ENCODE results near the gene ATP8A2.
"Not testable (repeated sequence)": the region's sequence is repeated elsewhere in the genome, so short reads cannot be mapped to it uniquely, and the experiment has no call there.

ATP8A2 gene

DNA sequence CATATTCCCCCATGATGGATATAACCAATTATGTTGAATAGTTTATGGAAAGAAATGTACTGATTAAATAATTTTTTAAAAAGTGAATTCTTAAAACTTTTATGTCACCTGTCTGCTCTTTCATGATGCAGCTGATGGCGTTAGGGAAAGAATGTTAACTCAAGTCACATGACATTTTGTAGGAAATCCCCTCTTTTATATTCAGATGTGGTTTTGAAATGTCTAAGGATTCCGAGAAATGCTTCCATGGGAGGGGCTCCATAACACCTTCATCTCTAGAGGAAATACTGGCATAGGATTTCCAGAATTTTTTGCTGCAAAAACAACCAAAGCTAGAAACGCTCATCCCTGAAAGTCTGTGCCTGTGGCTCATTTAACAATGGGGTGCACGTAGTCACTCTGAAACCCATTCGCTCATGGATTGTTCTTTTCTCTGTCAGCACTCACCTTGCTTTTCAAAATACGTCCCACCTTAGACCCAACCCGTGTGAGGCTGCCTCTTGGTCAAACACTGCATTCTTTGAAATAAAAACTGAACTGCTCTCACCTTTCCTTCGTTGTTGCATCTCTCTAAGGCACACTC is 391.1 kb downstream of the ATP8A2 start:
- DNase-seq (ENCODE audit: low read depth, low spot score) = no peak

DNA sequence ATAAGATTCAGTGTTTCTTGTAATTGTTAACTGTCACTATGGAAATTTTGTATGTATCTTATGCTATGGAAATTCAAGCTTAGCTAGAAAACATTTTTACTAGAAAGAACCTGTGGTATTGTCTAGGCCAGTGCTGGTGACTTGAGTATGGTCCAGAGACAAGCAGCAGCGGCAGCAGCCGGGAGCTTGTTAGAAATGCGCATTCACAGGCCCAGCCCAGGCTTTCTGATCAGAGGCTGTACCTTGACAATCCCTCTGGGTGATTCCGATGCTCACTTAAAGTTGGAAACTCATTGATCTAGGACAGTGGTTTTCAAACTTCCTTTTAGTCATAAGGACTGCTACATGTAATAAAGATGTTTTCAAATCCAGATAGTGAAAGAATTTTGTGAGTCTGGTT is 392.6 kb downstream of the ATP8A2 start:
- no peak for DNase-seq (ENCODE audit: low read depth, low spot score)

DNA sequence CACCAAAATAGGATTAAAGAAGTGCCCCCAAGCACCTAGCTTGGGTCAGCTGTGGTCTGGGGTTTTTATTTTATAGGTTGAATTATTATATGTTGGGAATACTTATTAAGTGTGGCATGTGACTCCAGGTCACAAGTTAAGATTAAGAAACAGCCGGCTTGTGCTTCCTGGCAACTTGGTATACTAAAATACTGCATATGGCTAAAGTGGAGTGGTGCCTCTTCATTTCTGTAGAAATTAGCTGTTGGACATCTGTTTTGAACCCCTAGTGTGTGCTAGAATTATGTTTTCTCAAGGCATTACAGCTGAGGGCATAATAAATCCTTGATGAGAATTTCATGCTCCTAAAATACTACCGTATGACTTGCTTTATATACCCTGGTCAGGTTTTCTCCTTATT is 393.5 kb downstream of the ATP8A2 start:
- no peak for DNase-seq (ENCODE audit: low read depth, low spot score)

DNA sequence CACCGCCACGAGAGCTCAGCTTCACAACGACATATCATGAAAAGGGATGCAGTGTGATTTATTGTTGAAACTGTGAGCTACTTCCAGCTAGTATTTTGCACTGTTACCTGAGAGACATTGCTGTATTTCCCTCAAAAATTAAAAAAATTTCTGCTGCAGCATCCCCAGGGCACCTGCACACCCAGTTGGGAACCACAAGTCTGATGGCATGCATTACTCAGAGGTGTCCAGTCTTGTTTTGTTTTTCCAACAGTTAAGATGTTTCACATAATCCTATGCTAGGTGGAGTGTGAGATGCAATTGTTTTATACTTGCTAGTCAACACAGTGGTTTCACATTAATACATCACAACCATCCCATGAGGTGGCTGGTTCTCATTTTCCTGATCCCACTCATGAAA is 394.8 kb downstream of the ATP8A2 start:
- no peak for DNase-seq (ENCODE audit: low read depth, low spot score)

DNA sequence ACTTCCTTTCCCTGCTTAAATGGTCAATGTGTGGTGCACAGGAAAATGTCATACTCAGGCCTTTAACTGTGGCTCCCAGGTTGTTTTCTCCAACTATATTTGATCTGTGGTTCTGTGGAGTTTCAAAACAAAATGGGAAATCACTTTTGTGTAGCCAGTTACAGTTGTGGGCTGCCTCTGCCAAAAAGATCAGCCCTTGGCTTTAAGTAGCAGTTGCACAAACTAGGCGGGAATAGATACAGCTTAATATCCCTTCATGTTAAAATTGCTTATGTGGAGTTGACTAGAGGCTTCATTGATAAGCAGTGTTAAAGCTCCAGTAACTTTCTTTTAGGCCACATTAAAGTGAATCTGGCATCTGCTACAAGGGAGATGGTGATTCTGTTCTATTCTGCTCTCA is 395.2 kb downstream of the ATP8A2 start:
- no peak for DNase-seq (ENCODE audit: low read depth, low spot score)

DNA sequence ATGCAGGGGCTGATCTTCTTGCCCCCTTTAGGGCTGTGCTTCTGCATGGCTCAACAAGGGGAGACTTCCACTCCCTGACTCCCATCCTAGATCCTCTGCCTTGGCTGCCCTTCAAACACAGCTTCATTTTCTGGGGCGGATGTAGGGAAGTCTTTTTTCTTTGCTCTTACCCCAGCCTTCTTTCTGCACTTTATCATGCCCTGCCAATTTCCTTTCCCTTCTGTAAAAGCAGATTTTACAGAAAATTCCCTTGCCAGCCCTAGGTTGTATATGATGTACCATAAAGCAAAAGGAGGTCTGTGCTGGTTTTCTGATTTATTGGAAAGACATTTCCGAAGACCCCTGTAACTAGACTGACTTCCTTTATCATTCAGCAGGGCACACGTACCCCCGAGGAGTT is 396.6 kb downstream of the ATP8A2 start:
- DNase-seq (ENCODE audit: low read depth, low spot score) = no peak

DNA sequence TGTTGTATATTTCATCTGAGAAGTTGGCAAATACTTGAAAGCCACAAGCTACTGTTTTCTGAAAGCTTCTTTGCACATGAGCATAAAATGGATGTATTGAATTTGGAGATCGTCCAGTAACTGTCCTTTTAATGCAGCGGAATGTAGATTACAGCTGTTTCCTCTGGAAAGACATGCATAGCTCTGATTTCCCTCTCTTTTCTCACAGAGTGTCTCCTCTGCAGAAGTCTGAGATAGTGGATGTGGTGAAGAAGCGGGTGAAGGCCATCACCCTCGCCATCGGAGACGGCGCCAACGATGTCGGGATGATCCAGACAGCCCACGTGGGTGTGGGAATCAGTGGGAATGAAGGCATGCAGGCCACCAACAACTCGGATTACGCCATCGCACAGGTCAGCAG is 397.1 kb downstream of the ATP8A2 start:
- DNase-seq (ENCODE audit: low read depth, low spot score) = no peak

DNA sequence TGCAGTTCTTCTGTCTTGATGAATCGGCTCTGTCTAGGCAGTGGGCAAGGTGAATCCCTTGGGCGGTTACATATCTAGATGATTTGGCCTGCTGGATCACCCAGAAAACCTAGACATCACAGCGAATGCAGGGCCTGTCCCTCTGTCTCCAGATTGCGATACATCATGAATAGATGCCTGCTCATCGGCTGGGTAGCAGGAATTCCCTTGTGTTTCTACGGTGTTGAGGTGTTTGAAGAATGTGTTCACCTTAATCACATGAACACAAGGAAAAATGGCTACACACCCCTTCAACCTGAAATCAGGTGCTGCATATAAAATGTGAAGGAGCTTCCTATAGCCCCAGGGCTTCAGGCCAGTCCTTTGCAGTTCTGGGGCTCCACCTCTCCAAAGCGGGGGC is 398.8 kb downstream of the ATP8A2 start:
- no peak for DNase-seq (ENCODE audit: low read depth, low spot score)

DNA sequence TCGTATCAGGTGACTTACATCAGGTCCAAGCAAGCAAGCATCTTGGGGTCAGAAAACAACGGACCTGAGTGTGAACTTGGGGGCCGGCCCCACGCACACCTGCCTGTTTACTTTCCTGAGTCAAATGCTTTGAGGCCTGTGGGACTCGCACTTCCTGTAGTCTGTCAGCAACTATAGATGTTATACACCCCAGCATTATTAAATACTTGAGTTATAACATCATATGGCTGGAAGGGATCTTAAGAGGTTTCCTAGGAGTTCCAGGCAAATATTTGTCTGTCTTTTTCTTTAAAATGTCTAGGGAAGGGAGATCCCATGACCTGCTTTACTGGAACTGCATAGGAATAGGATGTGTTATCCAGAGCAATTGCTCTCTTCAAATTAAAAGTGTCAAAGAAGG is 399.4 kb downstream of the ATP8A2 start:
- no peak for DNase-seq (ENCODE audit: low read depth, low spot score)

DNA sequence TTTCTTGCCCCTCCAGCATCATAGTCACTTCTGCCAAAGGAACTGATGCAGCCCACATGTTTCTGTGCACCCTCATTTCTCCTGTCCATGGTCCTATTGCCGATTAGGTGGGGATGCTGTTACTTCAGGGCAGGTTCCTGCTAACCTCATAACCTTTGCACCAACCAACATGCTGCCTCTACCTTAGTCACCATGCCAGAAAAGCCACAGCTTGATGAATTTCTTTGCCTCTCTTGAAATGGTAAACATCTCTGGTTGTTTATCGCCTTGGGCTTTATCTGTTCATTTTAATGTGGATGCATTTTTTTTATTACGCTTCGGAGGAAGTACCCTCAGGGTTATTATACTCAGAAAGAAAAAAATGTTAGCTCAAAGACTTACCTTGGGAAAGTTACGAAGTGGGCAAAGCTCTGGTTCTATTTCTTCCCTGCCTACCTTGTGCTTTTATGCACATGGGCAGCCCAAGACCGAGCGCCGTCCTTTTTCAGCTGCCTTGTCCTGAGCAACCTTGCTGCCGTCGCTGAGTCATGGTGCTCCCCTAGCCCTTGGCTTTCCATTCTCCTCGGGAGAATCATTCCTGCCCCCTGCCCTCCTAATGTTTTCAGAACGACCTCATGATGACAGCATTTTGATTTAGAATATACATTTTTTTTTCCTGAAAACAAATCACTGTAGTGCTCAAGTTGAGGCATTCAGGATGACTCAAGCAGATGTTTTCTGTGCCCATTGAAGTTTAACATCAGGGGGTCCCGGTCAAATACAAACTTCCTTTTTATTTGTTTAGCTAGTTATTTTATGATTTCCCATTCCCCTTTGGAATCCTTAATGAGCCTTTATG is 400.1 kb downstream of the ATP8A2 start:
- no peak for DNase-seq (ENCODE audit: low read depth, low spot score)

DNA sequence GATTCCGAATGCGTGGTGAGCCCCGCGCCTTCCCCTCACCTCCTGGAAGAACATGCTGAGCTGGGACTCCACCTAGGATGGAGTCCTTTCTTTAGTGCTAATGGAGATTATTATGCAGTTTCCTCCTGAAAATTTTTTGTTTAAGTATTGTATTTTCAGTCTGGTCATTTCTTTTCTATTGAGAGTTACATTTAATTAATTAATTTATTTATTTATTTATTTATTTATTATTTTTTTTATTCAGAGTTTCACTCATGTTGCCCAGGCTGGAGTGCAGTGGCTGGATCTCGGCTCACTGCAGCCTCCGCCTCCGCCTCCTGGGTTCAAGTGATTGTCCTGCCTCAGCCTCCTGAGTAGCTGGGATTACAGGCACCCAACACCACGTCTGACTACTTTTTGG is 400.8 kb downstream of the ATP8A2 start:
- not testable (repeated sequence) for DNase-seq (ENCODE audit: low read depth, low spot score)

DNA sequence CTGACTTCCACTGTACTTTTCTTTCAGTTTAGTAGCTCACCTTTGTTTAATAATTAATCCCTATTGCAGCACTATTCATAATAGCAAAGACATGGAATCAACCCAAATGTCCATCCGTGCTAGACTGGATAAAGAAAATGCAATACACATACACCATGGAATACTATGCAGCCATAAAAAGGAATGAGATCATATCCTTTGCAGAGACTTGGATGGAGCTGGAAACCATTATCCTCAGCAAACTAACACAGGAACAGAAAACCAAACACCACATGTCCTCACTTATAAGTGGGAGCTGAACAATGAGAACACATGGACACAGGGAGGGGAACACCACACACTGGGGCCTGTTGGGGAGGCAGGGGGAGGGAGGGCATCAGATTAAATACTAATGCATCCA is 402.3 kb downstream of the ATP8A2 start:
- DNase-seq (ENCODE audit: low read depth, low spot score) = not testable (repeated sequence)

DNA sequence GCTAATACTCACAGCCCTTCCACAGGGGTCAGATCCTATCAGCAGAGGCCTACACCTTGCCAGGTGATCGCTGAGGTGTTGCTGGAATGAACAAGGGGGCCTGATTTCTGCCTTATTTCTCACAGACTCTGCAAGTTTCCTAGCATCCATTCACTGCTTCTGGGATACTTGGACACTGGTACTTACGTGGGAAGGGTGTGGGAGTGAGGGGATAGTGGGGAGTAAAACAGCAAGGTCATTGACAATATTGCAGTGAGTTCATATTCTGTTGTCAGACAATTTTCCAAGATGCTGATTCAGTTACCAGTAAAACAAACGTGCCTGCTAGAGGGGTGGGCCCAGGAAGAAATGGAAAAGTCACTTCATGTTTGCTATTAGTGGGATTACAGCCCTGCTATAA is 403.5 kb downstream of the ATP8A2 start:
- DNase-seq (ENCODE audit: low read depth, low spot score) = no peak

DNA sequence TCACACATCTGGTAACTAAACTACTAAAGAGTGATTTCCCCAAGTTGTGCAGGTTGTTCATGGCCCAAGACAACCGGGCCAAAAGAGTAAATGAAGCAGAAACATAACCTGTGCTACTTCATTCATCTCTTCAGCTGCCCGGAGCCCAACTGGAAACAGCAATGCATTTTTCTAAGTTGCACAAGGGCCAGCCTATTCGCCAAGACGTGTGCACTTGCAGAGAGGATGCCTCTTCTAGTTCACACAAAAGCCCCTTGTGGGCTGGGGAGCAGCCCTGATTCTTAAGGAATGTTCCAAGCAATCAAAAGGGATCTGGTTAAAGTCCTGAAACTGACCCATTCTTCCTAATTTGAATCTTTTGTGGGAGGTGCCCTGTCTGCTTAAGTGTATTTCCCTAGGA is 404.2 kb downstream of the ATP8A2 start:
- DNase-seq (ENCODE audit: low read depth, low spot score) = no peak

DNA sequence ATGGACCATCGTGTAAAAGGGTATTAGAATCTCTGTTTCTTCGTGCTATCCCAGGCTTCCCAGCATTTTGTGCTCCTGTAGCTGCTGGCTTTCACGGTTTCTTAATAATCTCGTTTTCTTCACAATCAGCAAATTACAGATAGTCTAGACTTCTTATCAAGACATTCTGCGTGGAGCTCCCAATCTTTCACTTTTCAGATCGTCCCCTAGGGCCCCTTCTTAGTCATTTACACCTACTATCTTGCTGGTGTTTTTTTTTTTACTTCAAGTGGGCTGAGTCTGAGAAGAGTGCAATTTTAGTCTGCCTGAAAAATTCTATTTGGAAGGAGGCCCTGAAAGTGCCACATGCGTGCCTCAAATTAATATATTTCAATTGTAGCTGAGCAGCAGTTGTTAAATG is 404.9 kb downstream of the ATP8A2 start:
- no peak for DNase-seq (ENCODE audit: low read depth, low spot score)

DNA sequence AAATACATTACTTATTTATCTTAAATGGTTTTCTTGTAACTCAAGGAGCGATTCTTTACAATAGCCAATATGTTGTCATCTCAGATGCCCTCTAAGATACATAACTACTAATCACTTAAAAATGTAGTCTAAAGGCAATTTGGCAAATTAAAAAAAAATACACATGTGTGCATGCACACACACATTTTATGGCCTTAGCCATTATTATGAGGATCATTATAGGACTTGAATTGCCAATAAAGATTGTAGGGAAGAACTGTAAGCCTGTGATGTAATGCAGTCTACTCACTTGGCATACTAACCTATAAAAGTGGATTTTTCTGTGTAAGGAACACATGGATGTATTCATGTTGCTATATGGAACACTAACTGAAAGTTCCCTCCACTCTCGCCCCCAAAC is 405.7 kb downstream of the ATP8A2 start:
- DNase-seq (ENCODE audit: low read depth, low spot score) = no peak

DNA sequence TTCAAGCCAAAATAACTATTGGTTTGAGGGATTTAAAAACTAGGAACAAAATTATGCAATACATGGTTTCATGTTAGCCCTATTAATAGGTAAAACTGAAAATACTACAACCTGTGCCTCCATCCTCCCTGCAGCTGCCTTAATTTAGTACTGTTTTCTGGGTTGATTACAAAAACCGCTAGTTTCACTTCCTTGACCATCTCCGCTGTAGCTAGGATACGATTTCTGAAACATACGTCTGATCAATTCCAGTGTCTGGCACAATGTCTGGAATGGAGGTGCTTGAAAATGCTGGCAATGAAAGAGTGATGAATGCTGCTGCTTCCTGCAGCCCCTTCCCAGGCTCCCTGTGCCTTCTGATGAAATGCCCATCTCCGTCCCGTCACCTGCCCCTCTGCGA is 406.6 kb downstream of the ATP8A2 start:
- DNase-seq (ENCODE audit: low read depth, low spot score) = no peak

DNA sequence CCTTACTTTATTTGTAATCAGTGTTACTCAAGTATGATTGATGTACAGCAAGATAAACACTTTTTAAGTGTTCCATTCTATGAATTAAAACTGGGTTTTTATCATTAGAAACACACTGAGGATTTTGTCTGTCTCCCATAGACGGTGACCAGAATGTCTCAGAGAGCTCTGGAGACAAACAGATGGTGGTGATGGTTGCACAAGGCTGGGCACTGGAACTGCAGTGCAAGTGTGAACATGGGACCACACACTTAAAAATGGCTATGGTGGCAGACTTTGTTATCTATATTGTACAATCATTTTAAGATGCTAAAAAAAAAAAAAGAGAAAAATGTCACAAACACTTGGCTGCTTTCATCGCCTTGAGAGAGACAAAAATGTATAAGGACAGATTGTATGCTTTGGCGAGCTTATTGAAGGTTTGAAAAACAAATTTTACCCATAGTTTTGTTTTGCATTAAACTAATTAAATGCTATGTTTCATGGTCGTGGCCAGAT is 407.1 kb downstream of the ATP8A2 start:
- DNase-seq (ENCODE audit: low read depth, low spot score) = no peak

DNA sequence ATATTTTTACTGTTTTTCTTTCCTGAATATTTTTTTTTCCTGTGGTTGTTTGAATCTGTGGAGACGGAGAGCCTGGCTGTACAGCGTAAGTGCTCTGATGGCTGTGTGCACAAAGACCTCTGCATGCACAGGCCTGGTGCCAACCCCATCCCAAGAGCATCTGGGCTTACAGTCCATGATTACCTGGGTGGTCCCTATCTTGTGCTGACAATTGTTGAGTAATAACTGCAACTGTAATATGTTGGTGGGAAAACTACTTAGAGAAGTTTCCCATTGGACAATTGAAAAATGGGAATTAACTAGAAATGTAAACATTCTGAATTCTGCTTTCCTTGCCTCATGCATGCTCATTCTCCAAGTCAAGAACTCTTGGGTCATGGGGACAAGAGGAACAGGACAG is 411.3 kb downstream of the ATP8A2 start:
- no peak for DNase-seq (ENCODE audit: low read depth, low spot score)

DNA sequence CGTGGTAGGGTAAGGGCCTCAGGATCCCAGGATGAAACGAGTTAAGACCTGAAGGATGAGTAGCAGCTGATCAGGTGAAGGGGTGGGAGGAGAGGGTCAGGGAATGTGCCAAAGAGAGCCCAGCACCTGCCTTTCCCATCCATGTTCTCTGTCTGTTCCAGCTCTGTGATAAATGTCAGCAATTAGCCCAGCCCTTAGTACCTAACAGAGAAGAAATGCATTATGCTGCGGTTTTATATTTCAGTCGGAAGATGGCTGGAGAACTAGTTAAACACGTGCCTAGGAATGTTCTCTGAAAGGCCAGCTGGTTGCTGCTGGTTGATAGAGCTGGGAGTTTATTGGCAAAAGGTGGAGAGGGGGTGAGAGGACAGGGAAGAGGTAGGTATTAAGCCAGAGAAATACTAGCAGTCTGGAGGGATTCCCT is 411.8 kb downstream of the ATP8A2 start:
- DNase-seq (ENCODE audit: low read depth, low spot score) = no peak

DNA sequence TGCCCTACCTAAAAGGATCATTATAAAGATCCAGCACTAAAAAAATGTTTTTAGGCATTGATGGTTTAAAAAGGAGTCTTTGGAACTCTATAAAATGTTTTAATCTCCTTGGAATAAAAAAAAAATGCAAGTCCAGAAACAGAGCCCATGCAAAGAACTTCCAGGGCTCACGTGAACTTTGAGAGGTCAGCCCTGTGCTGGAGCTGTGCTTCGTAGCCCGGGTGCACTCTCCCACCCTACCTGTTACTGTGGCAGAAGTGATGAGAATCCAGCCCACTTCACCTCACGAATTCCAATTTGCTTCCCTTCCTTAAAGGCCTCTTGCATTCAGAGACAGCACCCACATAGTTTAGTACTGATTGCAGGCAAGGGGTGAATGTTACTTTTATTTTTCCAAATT is 412.3 kb downstream of the ATP8A2 start:
- DNase-seq (ENCODE audit: low read depth, low spot score) = no peak

DNA sequence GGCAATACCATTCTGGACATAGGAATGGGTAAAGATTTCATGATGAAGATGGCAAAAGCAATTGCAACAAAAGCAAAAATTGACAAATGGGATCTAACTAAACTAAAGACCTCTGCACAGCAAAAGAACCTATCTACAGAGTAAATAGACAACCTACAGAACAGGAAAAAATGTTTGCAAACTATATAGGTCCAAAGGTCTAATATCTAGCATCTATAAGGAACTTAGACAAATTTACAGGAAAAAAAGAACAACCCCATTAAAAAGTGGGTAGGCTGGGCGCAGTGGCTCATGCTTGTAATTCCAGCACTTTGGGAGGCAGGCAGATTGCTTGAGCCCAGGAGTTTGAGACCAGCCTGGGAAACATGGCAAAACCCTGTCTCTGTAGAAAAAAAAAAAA is 418.4 kb downstream of the ATP8A2 start:
- not testable (repeated sequence) for DNase-seq (ENCODE audit: low read depth, low spot score)

DNA sequence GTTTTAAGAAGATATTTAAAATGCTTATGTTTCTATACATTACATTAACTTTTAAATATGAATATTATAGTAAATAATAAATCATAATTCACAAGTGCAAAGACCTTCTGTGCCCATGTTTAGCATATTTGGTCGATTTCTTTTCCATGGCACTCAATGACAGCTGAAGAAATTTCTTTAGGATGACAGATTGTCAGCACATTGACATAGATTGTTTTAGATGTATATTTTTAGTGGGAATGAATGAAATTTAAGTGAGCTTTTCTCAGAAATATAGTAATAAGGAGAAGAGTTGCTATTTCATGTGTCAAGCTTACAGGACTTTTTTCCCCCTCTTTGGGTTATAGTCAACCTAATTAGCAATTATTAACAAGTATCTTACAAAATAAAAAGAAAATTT is 423.5 kb downstream of the ATP8A2 start:
- DNase-seq (ENCODE audit: low read depth, low spot score) = no peak
